Stimulated activated CD4-positive, alpha-beta T cell treated with anti-CD3 and anti-CD28 coated beads, Interleukin-2, amount 100 ng/mL, for 4 hours (primary cell): ENCODE results near the gene AHR.

Source experiments
- DNase-seq: peaks from one replicate; pipeline ENCODE4 v3.0.0-alpha.2; 2020; ENCODE audit warnings: low read depth

Gene AHR

GRCh38 chr7:17304926-17305325 lies 6.5 kb downstream of the AHR start:
- DNase-seq, result peak; percentile 26

GRCh38 chr7:17305387-17306171 lies 7.1 kb downstream of the AHR start:
- no peak for DNase-seq

GRCh38 chr7:17307000-17307399 lies 8.5 kb downstream of the AHR start:
- DNase-seq, result no peak

DNA sequence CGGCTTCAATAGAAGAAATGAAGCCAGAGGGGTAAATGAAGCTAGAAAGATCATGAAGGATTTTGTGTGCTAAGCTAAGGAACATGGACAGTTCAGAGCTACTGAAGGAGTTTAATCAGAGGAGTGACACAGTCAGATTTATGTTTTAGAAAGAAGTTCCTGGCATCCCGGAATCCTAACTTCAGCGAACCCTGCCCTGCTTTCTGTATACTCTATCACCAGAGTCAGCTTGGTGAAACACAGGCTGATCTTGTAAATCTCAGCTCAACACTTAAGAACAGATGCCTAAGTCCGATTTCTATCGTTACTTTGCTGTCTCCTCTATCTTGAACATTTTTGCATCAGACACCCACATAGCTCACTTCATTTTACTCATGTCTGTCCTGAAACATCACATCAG lies 9.1 kb downstream of the AHR start:
- DNase-seq, result no peak

DNA sequence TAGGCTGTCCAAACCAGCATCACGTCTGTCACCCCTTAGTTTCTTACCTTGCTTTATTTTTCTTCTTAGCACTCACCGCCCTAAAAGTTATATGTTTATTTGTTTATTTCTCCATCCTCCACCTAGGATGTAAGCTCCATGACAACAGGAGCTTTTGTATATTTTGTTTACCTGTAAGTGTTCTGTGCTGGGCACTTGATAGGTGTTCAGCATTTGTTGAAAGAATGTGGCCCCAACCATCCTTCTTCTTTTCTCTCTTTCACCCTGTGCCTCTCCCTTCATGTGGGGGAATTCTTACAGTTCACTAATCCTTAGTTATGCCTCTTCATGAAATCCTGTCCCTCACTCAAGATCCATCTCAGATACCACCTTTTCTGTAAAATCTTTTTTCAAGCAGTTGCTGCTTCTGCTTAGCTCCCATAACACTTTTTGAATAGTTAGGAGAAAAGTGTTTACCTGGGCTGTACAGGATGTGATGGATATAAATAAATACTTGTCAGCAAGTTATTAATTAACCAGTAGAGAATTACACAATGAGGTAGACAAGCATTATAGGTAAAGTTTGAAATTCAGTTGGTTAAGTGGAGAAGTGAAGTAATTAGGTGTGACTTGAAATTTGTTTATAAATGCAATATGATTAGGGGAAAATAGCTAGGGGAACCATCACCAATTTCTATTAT lies 9.7 kb downstream of the AHR start:
- no peak for DNase-seq

DNA sequence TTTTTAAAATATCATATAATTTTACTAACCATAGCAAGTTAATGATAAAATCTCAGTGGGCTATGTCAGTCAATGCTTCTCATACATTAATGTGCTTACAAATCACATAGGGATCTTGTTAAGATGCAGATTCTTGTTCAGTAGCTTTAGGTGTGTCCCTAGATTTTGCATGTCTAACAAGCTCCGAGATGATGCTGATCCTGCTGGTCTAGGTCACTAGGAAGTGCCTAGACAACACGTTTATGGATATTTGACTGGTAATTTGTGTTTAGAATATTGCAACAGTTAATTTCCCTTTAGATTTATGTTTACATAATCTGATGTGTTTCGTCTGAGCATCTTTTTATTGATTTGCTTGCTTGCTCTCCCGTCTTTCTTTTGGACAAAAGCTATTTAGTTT lies 12.7 kb downstream of the AHR start:
- no peak for DNase-seq

DNA sequence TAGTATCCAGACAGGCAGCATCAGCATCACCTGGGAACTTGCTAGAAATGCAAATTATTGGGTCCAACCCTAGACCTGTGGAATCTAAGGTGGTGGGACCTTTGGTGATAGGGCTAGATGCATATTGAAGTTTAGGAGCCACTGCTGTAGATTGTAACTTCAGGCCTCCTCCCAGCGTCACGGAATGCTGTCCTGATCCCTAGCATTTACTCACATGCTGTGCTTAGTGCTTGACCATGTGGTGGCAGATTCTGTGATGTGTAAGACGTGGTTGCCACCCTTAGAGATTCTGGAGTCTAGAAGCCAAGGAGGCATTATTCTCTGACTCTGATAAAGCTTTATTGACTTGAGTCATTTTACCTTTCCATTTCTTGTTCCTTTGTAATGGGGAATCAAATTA lies 13.5 kb downstream of the AHR start:
- no peak for DNase-seq

- DNase-seq, result no peak
Observed at GRCh38 chr7:17312641-17313040, 14.2 kb downstream of the AHR start.

GRCh38 chr7:17313194-17313593 lies 14.7 kb downstream of the AHR start:
- DNase-seq, result no peak

DNA sequence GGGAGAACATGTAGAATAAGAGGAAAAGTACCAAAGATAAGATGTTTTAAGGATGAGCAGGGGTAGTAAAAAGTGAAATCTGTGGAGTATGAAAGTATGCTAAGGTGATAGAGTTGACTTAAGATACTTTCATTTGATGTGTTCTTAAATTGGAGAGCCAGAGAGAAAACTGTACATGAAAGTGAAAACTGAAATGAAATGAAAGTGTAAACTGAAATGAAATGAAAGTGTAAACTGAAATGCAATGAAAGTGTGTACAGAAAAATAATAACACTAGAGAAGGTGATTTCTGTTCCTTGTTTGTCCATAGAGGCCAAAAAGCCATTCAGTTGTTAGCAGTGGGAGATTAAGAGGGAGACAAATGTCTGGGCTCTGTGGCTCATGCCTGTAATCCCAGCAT lies 17.5 kb downstream of the AHR start:
- DNase-seq, result no peak

DNA sequence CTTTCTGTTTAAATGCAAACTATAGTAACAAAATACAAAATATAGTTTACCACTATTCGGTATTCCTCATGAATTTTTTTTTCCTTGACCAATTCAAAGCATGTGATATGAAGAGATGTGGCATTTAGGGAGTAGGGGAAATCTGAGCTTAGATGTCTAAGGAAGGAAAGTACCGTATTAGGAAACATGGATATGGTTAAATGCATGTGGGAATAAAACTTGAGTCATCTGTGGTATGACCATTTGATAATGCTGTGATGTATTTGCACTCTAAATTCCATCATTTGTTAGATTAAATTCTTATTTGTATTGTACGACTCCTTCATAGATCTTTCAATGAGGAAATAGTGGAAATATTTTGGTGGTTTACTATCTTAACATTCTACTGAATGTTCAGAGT lies 19.7 kb downstream of the AHR start:
- no peak for DNase-seq

DNA sequence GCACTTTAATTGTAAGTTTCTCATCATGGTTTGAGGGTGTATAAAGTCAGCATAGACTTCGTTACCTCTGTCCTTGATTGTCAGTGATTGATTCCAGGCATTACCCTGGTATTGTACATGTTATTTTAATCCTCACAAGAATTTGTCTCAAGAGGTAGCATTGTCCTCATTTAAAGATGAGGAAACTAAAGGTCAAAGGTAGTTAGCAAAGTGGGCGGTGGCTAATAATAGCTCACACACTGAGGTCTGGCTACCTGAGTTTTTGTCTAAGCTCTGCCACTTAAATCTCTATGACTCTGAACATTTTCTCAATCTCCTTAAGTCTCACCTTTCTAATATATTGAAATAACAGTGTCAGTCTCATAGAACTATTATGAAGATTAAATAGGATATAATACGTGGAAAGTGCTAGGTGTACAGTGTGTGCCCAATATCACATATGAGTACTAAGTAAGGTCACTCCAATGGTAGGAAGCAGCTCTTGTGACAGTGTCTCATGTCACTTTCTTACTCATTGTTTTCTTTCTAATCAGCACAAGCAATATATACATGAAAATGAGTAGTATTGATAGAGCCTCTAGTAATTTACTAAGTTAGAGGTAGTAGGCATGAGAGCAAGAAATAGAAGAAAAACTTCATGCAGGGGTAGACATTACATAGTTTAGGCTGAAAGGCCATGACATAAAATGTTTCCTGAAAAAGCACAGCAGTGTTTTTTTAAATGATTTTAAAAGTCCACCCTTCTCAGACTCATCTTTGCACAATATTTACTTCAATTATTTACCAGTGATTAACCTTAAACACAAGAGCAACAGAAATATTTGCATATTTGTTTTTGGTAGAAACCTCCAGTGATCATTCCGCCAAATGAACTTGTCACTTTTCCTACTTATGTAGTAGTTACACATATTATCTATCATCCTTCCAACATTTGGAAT lies 21.0 kb downstream of the AHR start:
- DNase-seq, result no peak

DNA sequence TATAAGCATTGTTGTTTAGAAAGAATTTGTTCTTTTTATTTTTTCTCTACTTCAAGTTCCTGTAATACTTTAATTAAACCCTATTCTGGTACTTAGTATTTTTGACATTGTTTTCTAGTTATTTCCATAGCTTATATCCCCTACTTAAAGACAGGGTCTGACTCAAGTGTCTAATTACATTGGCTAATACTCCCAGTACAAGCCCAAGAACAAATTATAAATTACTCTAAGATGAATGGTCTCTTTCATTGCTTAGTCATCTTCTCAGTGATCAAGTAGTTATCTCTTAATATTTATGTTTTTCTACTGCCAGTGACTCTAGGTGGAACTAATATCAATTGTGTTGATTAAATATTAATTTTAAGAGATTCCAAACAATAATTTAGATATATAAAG lies 21.6 kb downstream of the AHR start:
- no peak for DNase-seq

DNA sequence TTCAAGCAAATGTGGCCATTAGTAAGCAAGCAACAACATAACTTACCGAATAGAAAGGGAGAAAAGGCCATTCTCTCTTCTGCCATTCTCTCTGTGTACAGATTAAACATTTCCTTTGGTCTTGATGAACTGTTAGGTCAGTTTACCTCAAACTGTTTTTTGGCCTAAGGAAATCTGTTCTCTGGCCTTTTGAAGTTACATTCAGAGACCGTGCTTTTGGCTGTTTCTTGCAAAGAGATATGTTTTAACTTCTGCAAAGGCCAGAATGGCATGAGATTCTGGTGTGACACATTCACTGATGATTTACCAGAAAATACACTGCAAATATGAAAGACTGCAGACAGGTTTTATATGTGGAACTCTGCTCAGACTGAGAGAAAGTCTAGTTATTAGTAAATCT lies 22.2 kb downstream of the AHR start:
- DNase-seq, result no peak

- no peak for DNase-seq
Observed at GRCh38 chr7:17325364-17325763, 26.9 kb downstream of the AHR start.

- no peak for DNase-seq
Observed at GRCh38 chr7:17326378-17326777, 27.9 kb downstream of the AHR start.

- DNase-seq, result no peak
Observed at GRCh38 chr7:17328641-17329040, 30.2 kb downstream of the AHR start.

DNA sequence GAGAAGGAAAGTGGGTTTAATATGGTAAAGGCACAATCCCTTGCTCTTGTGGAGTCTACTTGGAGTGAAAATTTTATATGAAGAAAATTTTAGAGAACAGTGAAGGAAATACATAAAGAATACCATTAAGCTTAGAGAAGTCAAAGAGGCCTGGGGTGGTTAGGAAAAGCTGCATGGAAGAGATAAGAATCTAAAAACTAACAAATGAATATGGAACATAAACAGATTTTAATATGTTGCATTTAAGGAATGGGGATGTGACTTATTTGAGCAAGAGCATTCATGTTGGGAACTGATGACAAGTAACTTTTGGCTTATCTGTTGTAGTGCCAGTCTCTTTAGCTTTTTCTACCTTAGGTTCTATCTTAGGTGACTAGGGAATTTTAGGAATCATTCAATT lies 31.0 kb downstream of the AHR start:
- no peak for DNase-seq

DNA sequence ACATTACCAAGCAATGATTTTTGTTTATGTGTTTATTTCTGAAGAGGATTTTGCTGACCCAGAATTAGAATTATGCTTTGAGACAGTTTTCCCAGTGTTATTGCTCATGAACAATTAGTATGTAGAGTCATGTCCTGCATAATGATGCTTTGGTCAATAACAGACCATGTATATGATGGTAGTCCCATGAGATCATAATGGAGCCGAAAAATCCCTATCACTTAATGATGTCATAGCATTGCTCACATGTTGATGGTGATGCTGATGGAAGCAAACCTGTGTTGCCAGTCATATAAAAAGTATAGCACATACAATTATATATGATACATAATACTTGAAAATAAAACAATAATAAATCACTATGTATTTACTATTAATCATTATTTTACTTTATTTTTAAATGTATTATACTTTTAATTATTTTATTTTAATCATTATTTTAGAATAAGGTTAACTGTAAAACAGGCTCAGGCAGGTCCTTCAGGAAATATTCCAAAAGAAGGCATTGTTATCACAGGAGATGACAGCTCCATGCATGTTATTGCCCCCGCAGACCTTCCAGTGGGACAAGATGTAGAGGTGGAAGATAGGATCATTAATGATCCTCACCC lies 33.5 kb downstream of the AHR start:
- no peak for DNase-seq

- no peak for DNase-seq
Observed at GRCh38 chr7:17333221-17333620, 34.8 kb downstream of the AHR start.

DNA sequence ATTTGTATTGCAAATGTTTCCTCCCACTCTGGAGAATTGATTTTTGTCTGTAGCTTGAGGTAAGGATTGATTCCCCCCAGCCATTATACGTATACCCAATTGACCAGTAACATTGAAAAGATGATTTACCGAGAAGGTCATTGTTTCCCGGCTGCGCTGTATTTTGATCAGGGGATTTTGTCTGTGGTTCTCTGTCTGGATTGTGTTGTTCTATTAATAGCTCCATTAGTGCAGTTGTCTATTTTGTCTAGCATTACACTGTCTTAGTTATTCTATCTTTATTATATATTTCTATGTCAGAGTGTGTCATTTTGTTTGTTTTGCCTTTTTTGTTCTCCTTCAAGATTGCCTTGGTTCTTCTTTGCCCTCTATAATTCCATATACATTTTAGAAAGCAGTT lies 37.7 kb downstream of the AHR start:
- DNase-seq, result no peak

DNA sequence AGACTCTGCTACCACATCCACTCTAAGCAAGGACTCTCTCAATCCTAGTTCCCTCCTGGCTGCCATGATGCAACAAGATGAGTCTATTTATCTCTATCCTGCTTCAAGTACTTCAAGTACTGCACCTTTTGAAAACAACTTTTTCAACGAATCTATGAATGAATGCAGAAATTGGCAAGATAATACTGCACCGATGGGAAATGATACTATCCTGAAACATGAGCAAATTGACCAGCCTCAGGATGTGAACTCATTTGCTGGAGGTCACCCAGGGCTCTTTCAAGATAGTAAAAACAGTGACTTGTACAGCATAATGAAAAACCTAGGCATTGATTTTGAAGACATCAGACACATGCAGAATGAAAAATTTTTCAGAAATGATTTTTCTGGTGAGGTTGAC lies 40.7 kb downstream of the AHR start:
- no peak for DNase-seq
